Mucosa of descending colon (tissue), 3 donors: ENCODE measurements around the gene MT3. TPM values are rescaled to one million over a fixed set of nuclear protein-coding genes. Genes with fewer than 3 reads are reported as not detected.

Experiments
- ATAC-seq: fragments of 200-7000 bp; cut with Tn5 transposase; one replicate; pipeline ENCODE4 v1.9.1; 2020; ENCODE audit warnings: mild to moderate bottlenecking, moderate library complexity
- DNase-seq, 3 donors: peaks; one replicate each; pipeline ENCODE4 v3.0.0-alpha.2; 2020
- H3K36me3 ChIP-seq: fragments of 200-600 bp; one replicate; pipeline ENCODE4 v1.8.0; 2021; ENCODE audit warnings: low read depth, mild to moderate bottlenecking
- H3K4me1 ChIP-seq: fragments of 200-600 bp; one replicate; pipeline ENCODE4 v1.8.0; 2021; ENCODE audit warnings: low read depth, mild to moderate bottlenecking
- H3K4me3 ChIP-seq: fragments of 200-600 bp; one replicate; pipeline ENCODE4 v1.8.0; 2021; ENCODE audit warnings: mild to moderate bottlenecking
- H3K9me3 ChIP-seq: fragments of 200-600 bp; one replicate; pipeline ENCODE4 v1.8.0; 2021; ENCODE audit warnings: mild to moderate bottlenecking
- CTCF ChIP-seq: fragments of 200-600 bp; IDR thresholded peaks from one replicate; pipeline ENCODE4 v1.8.0; 2022; ENCODE audit warnings: antibody characterized with exemption, mild to moderate bottlenecking
- intact Hi-C, 2 donors: fragments of 100-400 bp; cut with DNase I in 1 of 2; cut with micrococcal nuclease in 1 of 2; formaldehyde crosslinking; loops; one replicate each; pipeline versions ENCODE4 v1.11.0 to v1.11.1; 2022; cut with DNase I, micrococcal nuclease
- total RNA-seq, 3 donors: library from RNA; stranded (reverse); fragmentation: NEBNext Ultra II Directional in 2 of 3; extraction: Animal tissue kit (Norgen Biotek cat#: 25700) in 2 of 3; gene quantifications; one replicate each; pipeline versions ENCODE4 v1.2.1 to v1.2.4, GENCODE V29; 2021 to 2023
- donor health status: DM: no; HTN: no; CAD: no; lungs with moderate emphysema.
- donor health status: DM: no; HTN: no; CAD: no.
- donor health status: DM: no; HTN: yes; CAD: no.

The MT3 gene
- total RNA-seq, 3 donors from 2014 or later: 3.0 to 8.8 TPM; not detected in 1

- Histone ChIP-seq H3K4me3 (no peak overlapping the region), H3K4me1 (no peaks in the 10 kb centered on the region), H3K9me3 (no peaks in the 10 kb centered on the region), H3K36me3 (no peaks in the 10 kb centered on the region)
- no peak for TF ChIP-seq CTCF
- DNase-seq: no peak
- intact Hi-C loops: no loop called here
- no peak for ATAC-seq
Observed at GRCh38 chr16:56559109-56559508, 30.2 kb upstream of the MT3 start.

- no peaks in the 10 kb centered on the region for H3K9me3 ChIP-seq
- DNase-seq (no peak), ATAC-seq (no peak)
- TF ChIP-seq CTCF: no peak
- H3K4me1 ChIP-seq: no peaks in the 10 kb centered on the region
- intact Hi-C loops: no loop called here
- H3K36me3 ChIP-seq: no peaks in the 10 kb centered on the region
- H3K4me3 ChIP-seq: no peak overlapping the region
Observed at GRCh38 chr16:56560447-56560846, 28.9 kb upstream of the MT3 start.

DNA sequence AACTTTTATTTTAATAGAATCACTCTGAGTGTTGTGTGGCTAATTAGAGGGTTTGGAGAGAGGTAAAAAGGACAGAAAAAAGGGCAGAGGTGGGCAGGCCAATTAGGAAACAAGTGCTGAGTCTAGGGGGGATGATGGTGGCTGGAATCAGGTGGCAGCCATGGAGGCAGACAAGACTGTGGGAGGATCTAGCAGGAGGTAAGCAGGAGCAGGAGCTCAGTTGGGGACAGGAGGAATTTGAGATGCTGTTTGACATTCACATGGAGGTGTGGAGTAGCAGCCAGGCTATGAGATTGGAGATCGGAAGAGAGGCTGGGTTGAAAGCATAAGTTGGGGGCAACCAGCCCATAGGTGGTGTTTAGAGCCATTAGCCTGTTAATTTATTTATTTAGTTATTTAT, 28.2 kb upstream of the MT3 start:
- Histone ChIP-seq H3K36me3 (no peaks in the 10 kb centered on the region), H3K4me1 (no peaks in the 10 kb centered on the region), H3K9me3 (no peaks in the 10 kb centered on the region), H3K4me3 (no peak overlapping the region)
- intact Hi-C loops: no loop called here
- TF ChIP-seq CTCF: no peak
- no peak for DNase-seq
- no peak for ATAC-seq

- intact Hi-C loops: no loop called here
- no peak for ATAC-seq
- TF ChIP-seq CTCF: no peak
- no peaks in the 10 kb centered on the region for H3K36me3 ChIP-seq
- no peaks in the 10 kb centered on the region for H3K4me1 ChIP-seq
- no peak within 1 kb of the TSS for H3K4me3 ChIP-seq
- H3K9me3 ChIP-seq: no peaks in the 10 kb centered on the region
- no peak for DNase-seq
Observed at GRCh38 chr16:56564793-56565477, 24.4 kb upstream of the MT3 start, which contains the start of gene MT4. Gene MT4 (plus strand): TSS chr16:56565073. CDS start chr16:56565129, 56 bp downstream.

DNA sequence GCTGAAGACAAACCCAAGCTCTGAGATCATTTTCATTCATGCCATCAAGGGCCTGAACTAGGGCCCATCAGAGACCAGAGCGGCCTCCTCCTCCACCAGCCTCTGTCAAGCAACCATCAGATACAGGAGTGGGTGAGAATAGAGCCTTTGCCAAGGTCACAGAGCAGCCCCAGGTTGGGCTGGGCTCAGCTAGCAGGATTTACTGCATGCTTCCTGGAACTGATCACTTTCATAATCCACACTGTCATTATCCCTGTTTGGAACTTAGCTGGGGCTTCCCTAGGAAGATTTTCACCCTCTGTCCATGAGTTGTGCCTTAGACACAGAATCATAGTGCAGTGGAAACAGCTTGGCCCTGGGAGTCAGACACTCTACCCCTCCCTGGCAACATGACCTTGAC, 19.4 kb upstream of the MT3 start:
- H3K36me3 ChIP-seq: no peaks in the 10 kb centered on the region
- H3K4me1 ChIP-seq: no peaks in the 10 kb centered on the region
- ATAC-seq: peak; percentile 51
- H3K9me3 ChIP-seq: no peaks in the 10 kb centered on the region
- intact Hi-C loops: no loop called here
- TF ChIP-seq CTCF: no peak
- H3K4me3 ChIP-seq: no peak overlapping the region
- DNase-seq: no peak

GRCh38 chr16:56571525-56571924, 17.8 kb upstream of the MT3 start:
- no peaks in the 10 kb centered on the region for H3K36me3 ChIP-seq
- no peak for TF ChIP-seq CTCF
- no peaks in the 10 kb centered on the region for H3K9me3 ChIP-seq
- no peak overlapping the region for H3K4me3 ChIP-seq
- intact Hi-C loops: no loop called here
- DNase-seq (no peak), ATAC-seq (no peak)
- no peaks in the 10 kb centered on the region for H3K4me1 ChIP-seq
